Measurements from ENCODE around the gene ZNF398.

DNA sequence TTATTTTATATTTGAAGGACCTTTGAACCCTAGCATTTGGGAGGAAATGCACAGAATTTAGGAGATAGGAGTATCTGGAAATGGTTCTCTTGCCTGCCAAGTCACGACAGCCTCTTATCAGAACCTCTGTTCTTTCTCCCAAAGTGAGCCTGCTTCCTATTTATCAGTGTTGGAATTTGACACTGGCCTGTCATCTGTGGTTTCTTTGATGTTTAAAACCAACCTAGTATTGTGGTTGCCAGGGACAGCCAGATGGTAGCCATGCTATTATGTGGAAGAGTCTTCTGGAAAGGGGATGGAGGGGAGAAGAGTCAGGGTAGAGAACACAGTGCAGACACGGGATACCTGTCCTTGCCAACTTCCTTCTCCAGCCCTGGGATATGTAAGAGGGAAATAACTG lies 69.1 kb downstream of the ZNF398 start:
- TF ChIP-seq, protein P1, sequence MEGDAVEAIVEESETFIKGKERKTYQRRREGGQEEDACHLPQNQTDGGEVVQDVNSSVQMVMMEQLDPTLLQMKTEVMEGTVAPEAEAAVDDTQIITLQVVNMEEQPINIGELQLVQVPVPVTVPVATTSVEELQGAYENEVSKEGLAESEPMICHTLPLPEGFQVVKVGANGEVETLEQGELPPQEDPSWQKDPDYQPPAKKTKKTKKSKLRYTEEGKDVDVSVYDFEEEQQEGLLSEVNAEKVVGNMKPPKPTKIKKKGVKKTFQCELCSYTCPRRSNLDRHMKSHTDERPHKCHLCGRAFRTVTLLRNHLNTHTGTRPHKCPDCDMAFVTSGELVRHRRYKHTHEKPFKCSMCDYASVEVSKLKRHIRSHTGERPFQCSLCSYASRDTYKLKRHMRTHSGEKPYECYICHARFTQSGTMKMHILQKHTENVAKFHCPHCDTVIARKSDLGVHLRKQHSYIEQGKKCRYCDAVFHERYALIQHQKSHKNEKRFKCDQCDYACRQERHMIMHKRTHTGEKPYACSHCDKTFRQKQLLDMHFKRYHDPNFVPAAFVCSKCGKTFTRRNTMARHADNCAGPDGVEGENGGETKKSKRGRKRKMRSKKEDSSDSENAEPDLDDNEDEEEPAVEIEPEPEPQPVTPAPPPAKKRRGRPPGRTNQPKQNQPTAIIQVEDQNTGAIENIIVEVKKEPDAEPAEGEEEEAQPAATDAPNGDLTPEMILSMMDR (IDR thresholded peaks at IDR 0.05; ENCODE audit: insufficient read depth, low read length) = no peak
- TF ChIP-seq, protein P2, sequence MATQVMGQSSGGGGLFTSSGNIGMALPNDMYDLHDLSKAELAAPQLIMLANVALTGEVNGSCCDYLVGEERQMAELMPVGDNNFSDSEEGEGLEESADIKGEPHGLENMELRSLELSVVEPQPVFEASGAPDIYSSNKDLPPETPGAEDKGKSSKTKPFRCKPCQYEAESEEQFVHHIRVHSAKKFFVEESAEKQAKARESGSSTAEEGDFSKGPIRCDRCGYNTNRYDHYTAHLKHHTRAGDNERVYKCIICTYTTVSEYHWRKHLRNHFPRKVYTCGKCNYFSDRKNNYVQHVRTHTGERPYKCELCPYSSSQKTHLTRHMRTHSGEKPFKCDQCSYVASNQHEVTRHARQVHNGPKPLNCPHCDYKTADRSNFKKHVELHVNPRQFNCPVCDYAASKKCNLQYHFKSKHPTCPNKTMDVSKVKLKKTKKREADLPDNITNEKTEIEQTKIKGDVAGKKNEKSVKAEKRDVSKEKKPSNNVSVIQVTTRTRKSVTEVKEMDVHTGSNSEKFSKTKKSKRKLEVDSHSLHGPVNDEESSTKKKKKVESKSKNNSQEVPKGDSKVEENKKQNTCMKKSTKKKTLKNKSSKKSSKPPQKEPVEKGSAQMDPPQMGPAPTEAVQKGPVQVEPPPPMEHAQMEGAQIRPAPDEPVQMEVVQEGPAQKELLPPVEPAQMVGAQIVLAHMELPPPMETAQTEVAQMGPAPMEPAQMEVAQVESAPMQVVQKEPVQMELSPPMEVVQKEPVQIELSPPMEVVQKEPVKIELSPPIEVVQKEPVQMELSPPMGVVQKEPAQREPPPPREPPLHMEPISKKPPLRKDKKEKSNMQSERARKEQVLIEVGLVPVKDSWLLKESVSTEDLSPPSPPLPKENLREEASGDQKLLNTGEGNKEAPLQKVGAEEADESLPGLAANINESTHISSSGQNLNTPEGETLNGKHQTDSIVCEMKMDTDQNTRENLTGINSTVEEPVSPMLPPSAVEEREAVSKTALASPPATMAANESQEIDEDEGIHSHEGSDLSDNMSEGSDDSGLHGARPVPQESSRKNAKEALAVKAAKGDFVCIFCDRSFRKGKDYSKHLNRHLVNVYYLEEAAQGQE (IDR thresholded peaks at IDR 0.05; ENCODE audit: insufficient replicate concordance, low read depth) = no peak
- TF ChIP-seq GABPA (IDR thresholded peaks at IDR 0.05; ENCODE audit: low read depth) = no peak
- no peak for TF ChIP-seq SPI1 (IDR thresholded peaks at IDR 0.05; ENCODE audit: borderline replicate concordance, low read depth)
- no peak for TF ChIP-seq POLR2AphosphoS5 (IDR thresholded peaks at IDR 0.05; ENCODE audit: low read depth)

All from HL-60 (cell line).